ENCODE data around the gene ZSCAN25. TPM values are rescaled to one million over a fixed set of nuclear protein-coding genes. Genes with fewer than 3 reads are reported as not detected.
"Not testable (repeated sequence)": the region's sequence is repeated elsewhere in the genome, so short reads cannot be mapped to it uniquely, and the experiment has no call there.

ZSCAN25 gene
- total RNA-seq, 1 donor from 2014 or later, result 9.0 TPM

DNA sequence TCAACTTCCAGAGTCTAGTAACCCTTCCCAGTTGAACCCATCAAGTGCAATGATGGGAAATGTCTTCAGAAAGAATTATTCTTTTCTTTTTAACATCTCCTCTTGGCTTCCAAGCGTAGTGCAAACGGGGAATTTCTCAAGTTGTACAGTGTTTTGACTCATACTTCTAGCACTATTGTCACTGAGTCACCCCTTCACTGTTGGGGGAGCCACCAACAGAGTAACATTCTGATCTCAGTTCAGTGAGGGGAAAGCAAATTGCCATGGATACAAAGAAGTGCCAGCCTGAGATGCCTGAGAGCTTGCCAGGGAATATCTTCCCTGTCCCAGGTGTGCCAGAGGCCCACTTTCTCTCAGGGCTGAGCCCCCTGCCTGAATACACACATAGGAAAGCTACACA is 32.1 kb downstream of the ZSCAN25 start:
- no peaks in the 10 kb centered on the region for H3K4me1 ChIP-seq
- H3K36me3 ChIP-seq, result peaks cover 18% of the 10 kb centered on the region
- intact Hi-C loops (cut with micrococcal nuclease), result no loop called here
- TF ChIP-seq, protein P1, sequence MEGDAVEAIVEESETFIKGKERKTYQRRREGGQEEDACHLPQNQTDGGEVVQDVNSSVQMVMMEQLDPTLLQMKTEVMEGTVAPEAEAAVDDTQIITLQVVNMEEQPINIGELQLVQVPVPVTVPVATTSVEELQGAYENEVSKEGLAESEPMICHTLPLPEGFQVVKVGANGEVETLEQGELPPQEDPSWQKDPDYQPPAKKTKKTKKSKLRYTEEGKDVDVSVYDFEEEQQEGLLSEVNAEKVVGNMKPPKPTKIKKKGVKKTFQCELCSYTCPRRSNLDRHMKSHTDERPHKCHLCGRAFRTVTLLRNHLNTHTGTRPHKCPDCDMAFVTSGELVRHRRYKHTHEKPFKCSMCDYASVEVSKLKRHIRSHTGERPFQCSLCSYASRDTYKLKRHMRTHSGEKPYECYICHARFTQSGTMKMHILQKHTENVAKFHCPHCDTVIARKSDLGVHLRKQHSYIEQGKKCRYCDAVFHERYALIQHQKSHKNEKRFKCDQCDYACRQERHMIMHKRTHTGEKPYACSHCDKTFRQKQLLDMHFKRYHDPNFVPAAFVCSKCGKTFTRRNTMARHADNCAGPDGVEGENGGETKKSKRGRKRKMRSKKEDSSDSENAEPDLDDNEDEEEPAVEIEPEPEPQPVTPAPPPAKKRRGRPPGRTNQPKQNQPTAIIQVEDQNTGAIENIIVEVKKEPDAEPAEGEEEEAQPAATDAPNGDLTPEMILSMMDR (IDR thresholded peaks at IDR 0.05; ENCODE audit: borderline replicate concordance), result no peak
- no peak overlapping the region for H3K27ac ChIP-seq (replicated peaks)
- H3K27me3 ChIP-seq (ENCODE audit: low read depth), result no peaks in the 10 kb centered on the region
- peaks cover 3% of the 10 kb centered on the region for H3K9me3 ChIP-seq (replicated peaks)
- DNase-seq, result no peak
- H3K4me3 ChIP-seq, result no peak overlapping the region

DNA sequence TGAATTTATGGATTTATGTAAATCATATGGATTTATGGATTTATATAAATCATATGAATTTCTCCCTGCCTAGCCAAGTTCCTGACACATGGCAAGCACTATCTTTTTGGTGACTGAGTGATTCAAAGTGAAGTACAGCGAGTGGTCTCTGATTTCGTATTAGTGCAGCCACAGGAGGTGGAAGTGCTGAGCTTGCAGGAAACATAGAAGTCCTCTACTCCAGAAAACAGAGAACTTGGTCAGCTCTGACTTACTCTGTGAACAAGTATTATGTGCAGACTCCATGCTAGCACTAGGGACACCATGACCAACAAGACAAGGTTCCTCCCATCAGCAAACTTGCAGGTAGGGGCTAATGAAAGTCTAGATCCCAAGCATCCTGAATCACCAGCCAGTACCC is 34.5 kb downstream of the ZSCAN25 start:
- Histone ChIP-seq H3K27me3 (ENCODE audit: low read depth) (no peaks in the 10 kb centered on the region), H3K9me3 (replicated peaks) (peaks cover 4% of the 10 kb centered on the region), H3K36me3 (no peaks in the 10 kb centered on the region), H3K4me3 (no peak overlapping the region), H3K27ac (replicated peaks) (no peak overlapping the region), H3K4me1 (no peaks in the 10 kb centered on the region)
- TF ChIP-seq, protein P1 (IDR thresholded peaks at IDR 0.05; ENCODE audit: borderline replicate concordance), result no peak
- DNase-seq, result no peak
- intact Hi-C loops (cut with micrococcal nuclease), result no loop called here

DNA sequence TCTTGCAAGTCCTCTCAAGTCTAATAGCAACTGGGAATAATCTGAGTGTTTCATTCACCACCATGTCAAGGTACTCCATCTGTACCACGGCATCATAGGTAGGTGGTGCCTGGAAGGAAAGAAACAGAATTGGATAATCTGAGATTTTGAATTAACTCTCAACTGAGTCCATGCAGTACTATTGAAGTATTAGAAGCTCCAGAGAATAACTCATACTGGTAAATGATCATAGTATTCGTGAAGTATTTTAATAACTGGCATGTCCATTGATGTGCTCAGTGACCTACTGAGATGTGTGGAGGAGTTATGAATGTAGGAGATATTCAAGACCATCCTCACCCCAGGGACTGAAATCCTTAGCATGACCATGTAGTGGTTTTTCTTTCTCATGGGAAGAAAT is 35.9 kb downstream of the ZSCAN25 start:
- H3K4me1 ChIP-seq, result no peaks in the 10 kb centered on the region
- no peaks in the 10 kb centered on the region for H3K36me3 ChIP-seq
- H3K9me3 ChIP-seq (replicated peaks), result peaks cover 4% of the 10 kb centered on the region
- TF ChIP-seq, protein P1 (IDR thresholded peaks at IDR 0.05; ENCODE audit: borderline replicate concordance), result no peak
- intact Hi-C loops (cut with micrococcal nuclease), result no loop called here
- DNase-seq, result no peak
- no peak overlapping the region for H3K4me3 ChIP-seq
- H3K27me3 ChIP-seq (ENCODE audit: low read depth), result no peaks in the 10 kb centered on the region
- H3K27ac ChIP-seq (replicated peaks), result no peak overlapping the region

- H3K27me3 ChIP-seq (ENCODE audit: low read depth); H3K36me3 ChIP-seq; intact Hi-C loops (cut with micrococcal nuclease); DNase-seq; H3K4me1 ChIP-seq; H3K27ac ChIP-seq (replicated peaks); H3K9me3 ChIP-seq (replicated peaks); H3K4me3 ChIP-seq: not testable (repeated sequence)
Measured at GRCh38 chr7:99653269-99653668, 36.5 kb downstream of the ZSCAN25 start.

GRCh38 chr7:99653754-99654153 is 37.0 kb downstream of the ZSCAN25 start:
- no peak for DNase-seq
- Histone ChIP-seq H3K27ac (replicated peaks) (no peak overlapping the region), H3K27me3 (ENCODE audit: low read depth) (no peaks in the 10 kb centered on the region), H3K4me1 (no peaks in the 10 kb centered on the region), H3K4me3 (no peak overlapping the region), H3K36me3 (no peaks in the 10 kb centered on the region), H3K9me3 (replicated peaks) (peaks cover 8% of the 10 kb centered on the region)
- TF ChIP-seq, protein P1 (IDR thresholded peaks at IDR 0.05; ENCODE audit: borderline replicate concordance), result no peak
- intact Hi-C loops (cut with micrococcal nuclease), result no loop called here

GRCh38 chr7:99654626-99655025 is 37.9 kb downstream of the ZSCAN25 start:
- H3K9me3 ChIP-seq (replicated peaks), result peaks cover 11% of the 10 kb centered on the region
- intact Hi-C loops (cut with micrococcal nuclease); H3K4me3 ChIP-seq; DNase-seq; H3K36me3 ChIP-seq; H3K27ac ChIP-seq (replicated peaks); H3K4me1 ChIP-seq; H3K27me3 ChIP-seq (ENCODE audit: low read depth): not testable (repeated sequence)

DNA sequence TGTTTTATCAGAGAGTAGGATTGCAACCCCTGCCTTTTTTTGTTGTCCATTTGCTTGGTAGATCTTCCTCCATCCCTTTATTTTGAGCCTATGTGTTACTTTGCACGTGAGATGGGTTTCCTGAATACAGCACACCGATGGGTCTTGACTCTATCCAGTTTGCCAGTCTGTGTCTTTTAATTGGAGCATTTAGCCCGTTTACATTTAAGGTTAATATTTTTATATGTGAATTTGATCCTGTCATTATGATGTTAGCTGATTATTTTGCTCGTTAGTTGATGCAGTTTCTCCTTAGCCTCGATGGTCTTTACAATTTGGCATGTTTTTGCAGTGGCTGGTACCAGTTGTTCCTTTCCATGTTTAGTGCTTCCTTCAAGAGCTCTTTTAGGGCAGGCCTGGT is 41.1 kb downstream of the ZSCAN25 start:
- Histone ChIP-seq H3K36me3 (peaks cover 13% of the 10 kb centered on the region), H3K9me3 (replicated peaks) (peaks cover 15% of the 10 kb centered on the region)
- intact Hi-C loops (cut with micrococcal nuclease); H3K27me3 ChIP-seq (ENCODE audit: low read depth); H3K27ac ChIP-seq (replicated peaks); H3K4me3 ChIP-seq; DNase-seq; H3K4me1 ChIP-seq: not testable (repeated sequence)
